K562 (cell line): Measurements from ENCODE around the gene CERS4. TPM values are rescaled to one million over a fixed set of nuclear protein-coding genes. Genes with fewer than 3 reads are reported as not detected.

Experiments used
- ARID1B ChIP-seq: fragments of 450-650 bp; IDR thresholded peaks from 2 replicates; pipeline ENCODE4 v1.6.1; 2016; ENCODE audit warnings: antibody characterized with exemption, mild to moderate bottlenecking, inconsistent platforms
- CCNT2 ChIP-seq: IDR thresholded peaks from 2 replicates; pipeline ENCODE4 v1.6.1; 2011; ENCODE audit warnings: borderline replicate concordance, low read depth, mild to moderate bottlenecking, moderate library complexity, mixed read lengths, low read length; ENCODE audit not compliant: insufficient read length; ENCODE audit errors: extremely low read depth
- CEBPG ChIP-seq, 3 experiments: fragments of 200-800 bp in 1 of 3; sonication (Bioruptor generic) in 1 of 3; sonication (generic) in 1 of 3; formaldehyde crosslinking in 1 of 3; IDR thresholded peaks in 2 of 3; conservative IDR thresholded peaks in 1 of 3; 2 replicates each; pipeline versions ENCODE4 v1.6.1 to v1.8.0; 2016 to 2022; ENCODE audit warnings: missing compliant biosample characterization in 2 of 3, missing genetic modification characterization in 2 of 3, mild to moderate bottlenecking in 1 of 3, missing genetic modification reagents in 1 of 3
- CREM ChIP-seq: IDR thresholded peaks from 2 replicates; pipeline ENCODE4 v1.6.1; 2014; ENCODE audit warnings: antibody characterized with exemption, low read depth
- EP300 ChIP-seq: IDR thresholded peaks from 2 replicates; pipeline ENCODE4 v1.6.1; 2012; ENCODE audit warnings: low read length, improper control_type of control experiment
- ETV1 ChIP-seq: fragments of 450-650 bp; conservative IDR thresholded peaks from 2 replicates; pipeline ENCODE4 v1.6.1; 2016; ENCODE audit warnings: missing genetic modification characterization, control low read depth, low read depth, missing compliant biosample characterization
- KLF6 ChIP-seq: fragments of 250-450 bp; sonication (Bioruptor Pico); IDR thresholded peaks from 2 replicates; pipeline ENCODE4 v1.4.0; 2020; ENCODE audit warnings: mild to moderate bottlenecking, moderate library complexity, borderline replicate concordance
- MED1 ChIP-seq: sonication (generic); formaldehyde crosslinking; IDR thresholded peaks from 2 replicates; pipeline ENCODE4 v1.8.1; 2023; ENCODE audit warnings: missing genetic modification reagents, borderline replicate concordance
- MYC ChIP-seq, 2 experiments: fragments of 250-450 bp in 1 of 2; sonication (Bioruptor Pico) in 1 of 2; IDR thresholded peaks; 2 replicates each; pipeline versions ENCODE4 v1.5.1 to v1.6.1; 2012 to 2021; ENCODE audit warnings: low read depth in 2 of 2, borderline replicate concordance in 1 of 2, improper control_type of control experiment in 1 of 2, low read length in 1 of 2, mild to moderate bottlenecking in 1 of 2, moderate library complexity in 1 of 2
- NFIC ChIP-seq: fragments of 450-650 bp; IDR thresholded peaks from 2 replicates; pipeline ENCODE4 v1.6.1; 2017; ENCODE audit warnings: mild to moderate bottlenecking, inconsistent platforms
- SMAD4 ChIP-seq: fragments of 250-450 bp; sonication (Bioruptor Pico); conservative IDR thresholded peaks from 2 replicates; pipeline ENCODE4 v1.8.0; 2021; ENCODE audit warnings: inconsistent platforms, mild to moderate bottlenecking, moderate library complexity
- SUPT5H ChIP-seq: fragments of 450-650 bp; IDR thresholded peaks from 2 replicates; pipeline ENCODE4 v1.6.1; 2016
- TBL1XR1 ChIP-seq, 2 experiments: IDR thresholded peaks; 2 replicates each; pipeline ENCODE4 v1.6.1; 2012; ENCODE audit warnings: improper control_type of control experiment in 2 of 2, low read length in 2 of 2, mild to moderate bottlenecking in 1 of 2
- TOE1 ChIP-seq, 2 experiments: fragments of 450-650 bp in 1 of 2; sonication (generic) in 1 of 2; formaldehyde crosslinking in 1 of 2; IDR thresholded peaks; 2 replicates each; pipeline versions ENCODE4 v1.7.1 to v1.8.0; 2016 to 2022; ENCODE audit warnings: borderline replicate concordance in 2 of 2, mild to moderate bottlenecking in 2 of 2, antibody characterized with exemption in 1 of 2, inconsistent platforms in 1 of 2, low read depth in 1 of 2, missing genetic modification reagents in 1 of 2, moderate library complexity in 1 of 2
- USF2 ChIP-seq: sonication (generic); formaldehyde crosslinking; IDR thresholded peaks from 2 replicates; pipeline ENCODE4 v1.5.0; 2020; ENCODE audit warnings: missing genetic modification reagents
- ZNF23 ChIP-seq: fragments of 250-450 bp; sonication (Bioruptor Pico); IDR thresholded peaks from 2 replicates; pipeline ENCODE4 v1.4.0; 2020; ENCODE audit warnings: mild to moderate bottlenecking
- ZNF280A ChIP-seq: fragments of 450-650 bp; IDR thresholded peaks from 2 replicates; pipeline ENCODE4 v1.6.1; 2018; ENCODE audit warnings: mild to moderate bottlenecking, low read depth; ENCODE audit not compliant: partially characterized antibody
- polyA plus RNA-seq, 8 experiments: library from polyadenylated mRNA; depleted of rRNA in 4 of 8; stranded (reverse) in 5 of 8; unstranded in 3 of 8; fragments of >200 nt; fragmentation: Nextera tagmentation in 2 of 8; fragmentation: Illumina TruSeq in 1 of 8; extraction: Ambion mirVana in 2 of 8; extraction: Trizol in 1 of 8; gene quantifications; 2 replicates each; pipeline versions ENCODE4 v1.2.1 to v1.2.3, GENCODE V29; 2011 to 2014; ENCODE audit warnings: inconsistent platforms in 1 of 8, missing spikeins in 1 of 8
- total RNA-seq, 7 experiments: library from RNA; depleted of rRNA in 6 of 7; stranded (reverse); fragments of >200 nt in 6 of 7; fragmentation: Illumina TruSeq in 2 of 7; extraction: Trizol in 2 of 7; gene quantifications; 2 replicates each; pipeline versions ENCODE4 v1.2.1 to v1.2.3, GENCODE V29; 2011 to 2021; ENCODE audit warnings: low replicate concordance in 1 of 7
- TF ChIP-seq, protein P1 (sequence below): conservative IDR thresholded peaks from 2 replicates; pipeline ENCODE4 v1.6.1; 2011; ENCODE audit warnings: low read depth, mild to moderate bottlenecking, low read length; ENCODE audit not compliant: control insufficient read depth
- TF ChIP-seq, protein P2 (sequence below), 2 experiments: fragments of 450-650 bp; conservative IDR thresholded peaks; 2 replicates each; pipeline ENCODE4 v1.6.1; 2017; ENCODE audit warnings: mild to moderate bottlenecking in 2 of 2, moderate library complexity in 2 of 2
- TF ChIP-seq, protein P3 (sequence below): IDR thresholded peaks from 2 replicates; pipeline ENCODE4 v1.6.1; 2011; ENCODE audit not compliant: insufficient read length; ENCODE audit errors: extremely low read depth

Gene CERS4
- total and polyA plus RNA-seq, 9 of the 15 experiments (the other 6 are each of a cell fraction or from before 2014, with no cell fraction given) = 0.14 to 4.4 (median 2.9) TPM; not detected in 1

- TF ChIP-seq CEBPG (CRISPR knock-in tag; IDR thresholded peaks at IDR 0.05) (peak; percentile 22; the same call in 1 of the 2 replicates), CEBPG (tag; conservative IDR thresholded peaks at IDR 0.05 in 1 of 2, IDR thresholded peaks at IDR 0.05 in 1 of 2) (no peak), NFIC (no peak), ETV1 (tag) (no peak), ARID1B (no peak; the same call in 1 of the 2 replicates), SMAD4 (CRISPR knock-in tag) (no peak), CREM (no peak), TBL1XR1 (IDR thresholded peaks at IDR 0.05; ENCODE audit: low read length in 2 of 2) (no peak), ZNF23 (no peak), EP300 (no peak), USF2 (CRISPR knock-in tag) (no peak), MED1 (0 out of 2 replicates have a peak, but pooled peaks have one; percentile 54), ZNF280A (no peak), MYC (IDR thresholded peaks at IDR 0.05; ENCODE audit: low read depth, low read length) (no peak), MYC (CRISPR knock-in tag; IDR thresholded peaks at IDR 0.05; ENCODE audit: borderline replicate concordance, low read depth) (no peak), CCNT2 (no peak), TOE1 (IDR thresholded peaks at IDR 0.05; ENCODE audit: borderline replicate concordance) (no peak), TOE1 (CRISPR knock-in tag; IDR thresholded peaks at IDR 0.05; ENCODE audit: borderline replicate concordance, low read depth) (no peak), KLF6 (CRISPR knock-in tag) (no peak), SUPT5H (no peak)
- TF ChIP-seq, protein P1, sequence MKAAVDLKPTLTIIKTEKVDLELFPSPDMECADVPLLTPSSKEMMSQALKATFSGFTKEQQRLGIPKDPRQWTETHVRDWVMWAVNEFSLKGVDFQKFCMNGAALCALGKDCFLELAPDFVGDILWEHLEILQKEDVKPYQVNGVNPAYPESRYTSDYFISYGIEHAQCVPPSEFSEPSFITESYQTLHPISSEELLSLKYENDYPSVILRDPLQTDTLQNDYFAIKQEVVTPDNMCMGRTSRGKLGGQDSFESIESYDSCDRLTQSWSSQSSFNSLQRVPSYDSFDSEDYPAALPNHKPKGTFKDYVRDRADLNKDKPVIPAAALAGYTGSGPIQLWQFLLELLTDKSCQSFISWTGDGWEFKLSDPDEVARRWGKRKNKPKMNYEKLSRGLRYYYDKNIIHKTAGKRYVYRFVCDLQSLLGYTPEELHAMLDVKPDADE = no peak
- TF ChIP-seq, protein P2, sequence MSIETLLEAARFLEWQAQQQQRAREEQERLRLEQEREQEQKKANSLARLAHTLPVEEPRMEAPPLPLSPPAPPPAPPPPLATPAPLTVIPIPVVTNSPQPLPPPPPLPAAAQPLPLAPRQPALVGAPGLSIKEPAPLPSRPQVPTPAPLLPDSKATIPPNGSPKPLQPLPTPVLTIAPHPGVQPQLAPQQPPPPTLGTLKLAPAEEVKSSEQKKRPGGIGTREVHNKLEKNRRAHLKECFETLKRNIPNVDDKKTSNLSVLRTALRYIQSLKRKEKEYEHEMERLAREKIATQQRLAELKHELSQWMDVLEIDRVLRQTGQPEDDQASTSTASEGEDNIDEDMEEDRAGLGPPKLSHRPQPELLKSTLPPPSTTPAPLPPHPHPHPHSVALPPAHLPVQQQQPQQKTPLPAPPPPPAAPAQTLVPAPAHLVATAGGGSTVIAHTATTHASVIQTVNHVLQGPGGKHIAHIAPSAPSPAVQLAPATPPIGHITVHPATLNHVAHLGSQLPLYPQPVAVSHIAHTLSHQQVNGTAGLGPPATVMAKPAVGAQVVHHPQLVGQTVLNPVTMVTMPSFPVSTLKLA (conservative IDR thresholded peaks at IDR 0.05) = no peak
- TF ChIP-seq, protein P3, sequence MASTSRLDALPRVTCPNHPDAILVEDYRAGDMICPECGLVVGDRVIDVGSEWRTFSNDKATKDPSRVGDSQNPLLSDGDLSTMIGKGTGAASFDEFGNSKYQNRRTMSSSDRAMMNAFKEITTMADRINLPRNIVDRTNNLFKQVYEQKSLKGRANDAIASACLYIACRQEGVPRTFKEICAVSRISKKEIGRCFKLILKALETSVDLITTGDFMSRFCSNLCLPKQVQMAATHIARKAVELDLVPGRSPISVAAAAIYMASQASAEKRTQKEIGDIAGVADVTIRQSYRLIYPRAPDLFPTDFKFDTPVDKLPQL = no peak
Measured at GRCh38 chr19:8307400-8307964, 98.3 kb downstream of the CERS4 start (continued).
